ENCODE measurements around the gene DNAJB6. TPM values are rescaled to one million over a fixed set of nuclear protein-coding genes. Genes with fewer than 3 reads are reported as not detected.

The DNAJB6 gene
- total RNA-seq, 4 donors from 2014 or later: 103 to 151 (median 139) TPM

GRCh38 chr7:157402388-157402703, 65.5 kb downstream of the DNAJB6 start:
- DNase-seq (ENCODE audit: extremely low spot score): no peak
- WGBS: 88% methylated on average over 8 of the region's 12 CpGs
- TF ChIP-seq EP300 (IDR thresholded peaks at IDR 0.05) (no peak), POLR2A (IDR thresholded peaks at IDR 0.05; ENCODE audit: low read depth) (no peak), POLR2AphosphoS5 (IDR thresholded peaks at IDR 0.05) (no peak), CTCF (IDR thresholded peaks at IDR 0.05) (no peak)
- Histone ChIP-seq H3K4me3 (no peak overlapping the region), H3K27me3 (no peaks in the 10 kb centered on the region), H3K36me3 (peaks cover 10 to 69% (median 52%) of the 10 kb centered on the region in 4 donors), H3K27ac (replicated peaks in 1 of 4) (no peak overlapping the region), H3K9me3 (no peaks in the 10 kb centered on the region), H3K4me1 (peaks cover 17 to 45% (median 19%) of the 10 kb centered on the region in 4 donors)
- intact Hi-C loops (cut with DNase I): no loop called here

- Histone ChIP-seq H3K36me3 (peaks cover 10 to 74% (median 55%) of the 10 kb centered on the region in 4 donors), H3K27me3 (no peaks in the 10 kb centered on the region), H3K4me1 (peaks cover 10 to 38% (median 13%) of the 10 kb centered on the region in 4 donors), H3K27ac (replicated peaks in 1 of 4) (no peak overlapping the region), H3K9me3 (no peaks in the 10 kb centered on the region), H3K4me3 (no peak overlapping the region)
- DNase-seq (ENCODE audit: extremely low spot score): no peak
- no peak for TF ChIP-seq POLR2A (IDR thresholded peaks at IDR 0.05; ENCODE audit: low read depth)
- no peak for TF ChIP-seq EP300 (IDR thresholded peaks at IDR 0.05)
- TF ChIP-seq CTCF (IDR thresholded peaks at IDR 0.05): no peak
- no peak for TF ChIP-seq POLR2AphosphoS5 (IDR thresholded peaks at IDR 0.05)
- 83% methylated on average over 20 of the region's 21 CpGs for WGBS
- intact Hi-C loops (cut with DNase I): no loop called here
Measured at GRCh38 chr7:157402911-157403534, 66.2 kb downstream of the DNAJB6 start.

- no peaks in the 10 kb centered on the region for H3K27me3 ChIP-seq
- peaks cover 10 to 80% (median 59%) of the 10 kb centered on the region in 4 donors for H3K36me3 ChIP-seq
- H3K4me3 ChIP-seq: no peak overlapping the region
- WGBS: 91% methylated on average over 12 of the region's 12 CpGs
- TF ChIP-seq POLR2A (IDR thresholded peaks at IDR 0.05; ENCODE audit: low read depth): no peak
- TF ChIP-seq POLR2AphosphoS5 (IDR thresholded peaks at IDR 0.05): no peak
- TF ChIP-seq EP300 (IDR thresholded peaks at IDR 0.05): no peak
- no peak for TF ChIP-seq CTCF (IDR thresholded peaks at IDR 0.05)
- DNase-seq (ENCODE audit: extremely low spot score): no peak
- intact Hi-C loops (cut with DNase I): no loop called here
- peaks cover 4 to 36% (median 6%) of the 10 kb centered on the region in 4 donors for H3K4me1 ChIP-seq
- no peak overlapping the region for H3K27ac ChIP-seq (replicated peaks in 1 of 4)
- H3K9me3 ChIP-seq: no peaks in the 10 kb centered on the region
Measured at GRCh38 chr7:157403646-157404401, 67.0 kb downstream of the DNAJB6 start.

GRCh38 chr7:157404845-157405481, 68.2 kb downstream of the DNAJB6 start:
- TF ChIP-seq EP300 (IDR thresholded peaks at IDR 0.05): no peak
- TF ChIP-seq POLR2AphosphoS5 (IDR thresholded peaks at IDR 0.05): no peak
- no peak for TF ChIP-seq CTCF (IDR thresholded peaks at IDR 0.05)
- TF ChIP-seq POLR2A (IDR thresholded peaks at IDR 0.05; ENCODE audit: low read depth): no peak
- no peaks in the 10 kb centered on the region for H3K9me3 ChIP-seq
- intact Hi-C loops (cut with DNase I): no loop called here
- H3K36me3 ChIP-seq: peaks cover 15 to 81% (median 65%) of the 10 kb centered on the region in 4 donors
- no peak overlapping the region for H3K27ac ChIP-seq (replicated peaks in 1 of 4)
- H3K27me3 ChIP-seq: no peaks in the 10 kb centered on the region
- H3K4me1 ChIP-seq: peaks cover 0 to 27% (median 0%) of the 10 kb centered on the region in 4 donors
- WGBS: 81% methylated on average over 14 of the region's 15 CpGs
- no peak overlapping the region for H3K4me3 ChIP-seq
- DNase-seq (ENCODE audit: extremely low spot score): no peak

Data from esophagus muscularis mucosa (tissue), 4 donors.